HUES6 (cell line): ENCODE measurements around the gene PDE4B.

Experiments used
- H3K27ac ChIP-seq: 2 replicates; pipeline ENCODE4 v1.7.0; 2013; ENCODE audit warnings: low read depth, mild to moderate bottlenecking, low read length, inconsistent platforms
- H3K27me3 ChIP-seq: 2 replicates; pipeline ENCODE4 v1.6.1; 2013; ENCODE audit warnings: low read length; ENCODE audit not compliant: control insufficient read depth, insufficient read depth
- H3K36me3 ChIP-seq: 2 replicates; pipeline ENCODE4 v1.6.1; 2013; ENCODE audit warnings: low read length; ENCODE audit not compliant: control insufficient read depth, insufficient read depth
- H3K4me1 ChIP-seq: 2 replicates; pipeline ENCODE4 v1.6.1; 2013; ENCODE audit warnings: low read length; ENCODE audit not compliant: control insufficient read depth, insufficient read depth
- H3K4me3 ChIP-seq: 2 replicates; pipeline ENCODE4 v1.5.1; 2013; ENCODE audit warnings: low read depth, low read length
- H3K9ac ChIP-seq: one replicate; pipeline ENCODE4 v1.6.1; 2013; ENCODE audit warnings: mild to moderate bottlenecking, low read length
- H3K9me3 ChIP-seq: 2 replicates; pipeline ENCODE4 v1.6.1; 2013; ENCODE audit warnings: low read depth, low read length; ENCODE audit not compliant: control insufficient read depth, insufficient read depth

PDE4B gene

GRCh38 chr1:66374561-66375111, 581.9 kb downstream of the PDE4B start:
- Histone ChIP-seq H3K4me1 (no peaks in the 10 kb centered on the region), H3K27ac (no peak overlapping the region), H3K27me3 (no peaks in the 10 kb centered on the region), H3K9ac (no peak overlapping the region), H3K4me3 (no peak overlapping the region), H3K9me3 (no peaks in the 10 kb centered on the region), H3K36me3 (peaks cover 14% of the 10 kb centered on the region)

- H3K36me3 ChIP-seq, result peaks cover 14% of the 10 kb centered on the region
- no peak overlapping the region for H3K9ac ChIP-seq
- H3K27me3 ChIP-seq, result no peaks in the 10 kb centered on the region
- no peak overlapping the region for H3K27ac ChIP-seq
- no peaks in the 10 kb centered on the region for H3K9me3 ChIP-seq
- no peak overlapping the region for H3K4me3 ChIP-seq
- H3K4me1 ChIP-seq, result no peaks in the 10 kb centered on the region
These were observed 582.4 kb downstream of the PDE4B start for GRCh38 chr1:66375125-66375524.

- H3K27me3 ChIP-seq, result no peaks in the 10 kb centered on the region
- H3K9me3 ChIP-seq, result peaks cover 36% of the 10 kb centered on the region
- H3K9ac ChIP-seq, result no peak overlapping the region
- no peak overlapping the region for H3K27ac ChIP-seq
- H3K36me3 ChIP-seq, result no peaks in the 10 kb centered on the region
- H3K4me1 ChIP-seq, result peaks cover 4% of the 10 kb centered on the region; the same call in 1 of the 2 replicates
- H3K4me3 ChIP-seq, result no peak overlapping the region
These were observed 587.9 kb downstream of the PDE4B start for GRCh38 chr1:66380452-66381212.

DNA sequence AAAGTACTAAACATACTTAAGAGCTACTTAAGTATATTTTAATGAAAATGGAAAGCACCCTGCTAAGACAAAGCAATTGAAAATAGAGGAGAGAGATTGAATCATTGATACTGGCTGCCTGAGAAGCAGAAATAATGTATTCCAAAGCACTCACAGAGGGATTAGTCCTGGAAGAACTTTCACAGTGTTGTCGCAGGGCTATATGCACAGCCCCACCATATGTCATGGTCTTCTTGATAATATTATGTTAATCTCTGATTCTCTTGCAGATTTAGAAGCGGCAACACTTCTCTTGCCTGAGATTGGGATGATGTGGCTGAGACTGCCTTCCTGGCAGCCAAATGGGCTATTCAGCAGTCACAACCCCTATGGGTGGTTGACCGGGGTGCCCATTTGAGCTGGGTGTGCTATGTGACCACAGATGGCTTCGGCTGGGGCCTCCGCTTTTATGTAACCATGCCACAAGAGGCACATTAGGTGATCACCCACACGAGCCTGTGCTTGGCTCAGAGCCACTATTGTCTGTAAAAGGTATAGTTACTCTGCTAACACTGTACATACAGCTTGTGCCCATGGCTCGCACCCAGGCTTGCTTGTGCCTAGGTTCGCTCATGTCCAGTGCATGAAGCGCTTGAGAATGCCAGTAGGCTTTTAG, 589.1 kb downstream of the PDE4B start:
- Histone ChIP-seq H3K27ac (no peak overlapping the region), H3K4me3 (no peak overlapping the region), H3K4me1 (peaks cover 4% of the 10 kb centered on the region; the same call in 1 of the 2 replicates), H3K9ac (no peak overlapping the region), H3K36me3 (no peaks in the 10 kb centered on the region), H3K9me3 (peaks cover 46% of the 10 kb centered on the region), H3K27me3 (no peaks in the 10 kb centered on the region)

GRCh38 chr1:66383168-66383567, 590.5 kb downstream of the PDE4B start:
- Histone ChIP-seq H3K9me3 (peaks cover 49% of the 10 kb centered on the region), H3K4me3 (no peak overlapping the region), H3K36me3 (no peaks in the 10 kb centered on the region), H3K27me3 (no peaks in the 10 kb centered on the region), H3K9ac (no peak overlapping the region), H3K27ac (no peak overlapping the region), H3K4me1 (peaks cover 4% of the 10 kb centered on the region; the same call in 1 of the 2 replicates)

DNA sequence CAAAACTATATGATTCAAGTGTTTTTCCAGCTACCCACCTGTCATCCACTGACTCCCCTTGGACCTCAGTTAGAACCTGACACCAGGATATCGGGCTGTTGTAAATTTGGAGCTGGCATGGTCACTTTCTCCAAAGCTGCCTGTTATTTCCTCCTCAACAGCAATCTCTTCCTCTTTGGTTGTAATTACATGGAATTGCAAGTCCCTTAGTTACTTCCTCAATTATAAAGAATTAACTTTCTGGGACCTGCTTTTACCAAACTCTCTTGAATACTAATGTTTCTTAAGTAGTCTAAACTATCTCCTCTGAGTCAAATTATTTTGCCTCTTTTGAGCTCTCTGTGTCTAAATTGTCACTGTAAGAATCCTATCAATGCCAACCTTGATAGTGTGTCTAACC, 590.9 kb downstream of the PDE4B start:
- Histone ChIP-seq H3K27me3 (no peaks in the 10 kb centered on the region), H3K9me3 (peaks cover 51% of the 10 kb centered on the region), H3K4me1 (peaks cover 4% of the 10 kb centered on the region; the same call in 1 of the 2 replicates), H3K27ac (no peak overlapping the region), H3K36me3 (no peaks in the 10 kb centered on the region), H3K9ac (no peak overlapping the region), H3K4me3 (no peak overlapping the region)

DNA sequence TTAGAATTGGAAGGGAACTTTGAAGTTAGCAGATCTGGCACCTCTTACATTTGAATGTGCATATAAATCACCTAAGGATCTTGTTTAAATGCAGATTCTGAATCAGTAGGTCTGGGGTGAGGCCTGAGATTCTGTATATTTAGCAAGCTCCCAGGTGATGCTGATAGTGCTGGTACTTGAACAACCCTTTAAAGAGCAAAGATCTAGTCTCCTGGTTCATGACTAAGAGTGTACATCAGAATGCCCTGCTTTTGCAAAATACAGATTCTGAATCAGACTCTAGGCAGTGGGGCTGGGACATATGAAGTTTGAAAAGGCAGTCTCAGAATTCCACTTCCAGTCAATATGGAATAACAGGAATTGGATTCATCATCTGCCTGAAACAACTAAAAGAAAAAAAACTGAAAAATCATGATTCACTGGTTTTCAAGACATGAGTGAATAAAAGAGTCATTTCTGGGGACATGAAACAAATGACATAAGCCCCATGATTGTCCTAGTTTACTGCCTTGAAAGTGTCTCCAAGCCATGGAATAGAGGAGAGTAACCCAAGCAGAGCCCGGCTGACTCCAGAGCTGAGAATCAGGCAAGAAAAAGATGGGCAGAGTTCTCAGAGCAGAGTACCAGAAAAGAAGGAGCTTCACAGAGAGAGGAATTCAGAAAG, 591.7 kb downstream of the PDE4B start:
- no peak overlapping the region for H3K27ac ChIP-seq
- H3K4me3 ChIP-seq, result no peak overlapping the region
- no peak overlapping the region for H3K9ac ChIP-seq
- peaks cover 4% of the 10 kb centered on the region; the same call in 1 of the 2 replicates for H3K4me1 ChIP-seq
- H3K36me3 ChIP-seq, result no peaks in the 10 kb centered on the region
- peaks cover 54% of the 10 kb centered on the region for H3K9me3 ChIP-seq
- no peaks in the 10 kb centered on the region for H3K27me3 ChIP-seq

DNA sequence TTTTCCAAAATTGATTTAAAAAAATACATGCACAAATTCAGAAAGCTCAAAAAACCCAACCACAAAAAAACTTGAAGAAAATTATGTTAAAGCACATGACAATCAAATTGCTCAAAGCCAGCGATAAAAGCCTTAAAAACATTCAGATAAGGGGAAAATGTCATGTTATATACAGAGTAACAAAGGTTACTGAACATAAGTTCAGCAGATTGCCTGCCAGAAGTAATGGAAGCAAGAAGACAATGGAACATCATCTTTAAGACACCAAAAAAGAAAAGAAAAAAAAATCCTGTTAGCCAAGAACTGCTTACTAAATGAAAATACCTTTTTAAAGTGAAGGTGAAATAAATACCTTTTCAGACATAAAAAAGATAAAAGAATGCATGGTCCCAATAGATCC, 594.0 kb downstream of the PDE4B start:
- H3K4me3 ChIP-seq, result no peak overlapping the region
- no peak overlapping the region for H3K27ac ChIP-seq
- H3K36me3 ChIP-seq, result no peaks in the 10 kb centered on the region
- H3K4me1 ChIP-seq, result peaks cover 3% of the 10 kb centered on the region; the same call in 1 of the 2 replicates
- H3K9ac ChIP-seq, result no peak overlapping the region
- peaks cover 60% of the 10 kb centered on the region for H3K9me3 ChIP-seq
- no peaks in the 10 kb centered on the region for H3K27me3 ChIP-seq

GRCh38 chr1:66388913-66389312, 596.2 kb downstream of the PDE4B start:
- Histone ChIP-seq H3K4me3 (no peak overlapping the region), H3K4me1 (no peaks in the 10 kb centered on the region), H3K36me3 (no peaks in the 10 kb centered on the region), H3K27ac (no peak overlapping the region), H3K27me3 (no peaks in the 10 kb centered on the region), H3K9me3 (peaks cover 38% of the 10 kb centered on the region), H3K9ac (no peak overlapping the region)

GRCh38 chr1:66393586-66394287, 601.0 kb downstream of the PDE4B start:
- Histone ChIP-seq H3K36me3 (no peaks in the 10 kb centered on the region), H3K4me1 (no peaks in the 10 kb centered on the region), H3K27ac (no peak overlapping the region), H3K9me3 (peaks cover 9% of the 10 kb centered on the region), H3K4me3 (no peak overlapping the region), H3K9ac (no peak overlapping the region), H3K27me3 (no peaks in the 10 kb centered on the region)
